HG03469 (cell line): ENCODE results near the gene ASXL3.

Source experiments
- ATAC-seq: cut with Tn5 transposase; IDR thresholded peaks from one replicate; pipeline ENCODE4 v1.9.1; 2021; ENCODE audit warnings: mild to moderate bottlenecking, moderate library complexity, moderate number of reproducible peaks; ENCODE audit not compliant: unreplicated experiment

ASXL3 gene

GRCh38 chr18:33656889-33657448 lies 79.0 kb downstream of the ASXL3 start:
- no peak for ATAC-seq

- no peak for ATAC-seq
Observed at GRCh38 chr18:33660696-33661310, 82.8 kb downstream of the ASXL3 start.

GRCh38 chr18:33664241-33664874 lies 86.3 kb downstream of the ASXL3 start:
- ATAC-seq = no peak

- no peak for ATAC-seq
Observed at GRCh38 chr18:33665187-33665586, 87.2 kb downstream of the ASXL3 start.

DNA sequence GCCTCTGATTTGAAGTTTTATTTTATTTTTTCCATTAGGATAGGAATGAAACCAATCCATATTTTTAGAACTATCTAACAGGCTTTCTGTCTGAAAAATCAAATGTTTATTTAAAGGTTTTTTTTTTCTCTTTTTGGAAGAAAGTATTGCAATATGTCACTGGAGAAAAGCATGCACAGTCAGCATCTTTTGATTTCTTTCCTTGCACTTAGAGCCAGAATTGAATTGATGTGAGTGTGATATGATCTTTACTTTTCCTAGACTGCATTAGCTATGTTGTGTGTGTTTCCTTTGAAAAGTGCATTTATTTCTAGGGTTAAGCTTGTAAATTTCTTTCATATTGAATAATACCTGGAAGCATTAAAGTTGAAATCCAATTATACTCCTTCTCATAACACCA lies 87.6 kb downstream of the ASXL3 start:
- ATAC-seq = no peak

DNA sequence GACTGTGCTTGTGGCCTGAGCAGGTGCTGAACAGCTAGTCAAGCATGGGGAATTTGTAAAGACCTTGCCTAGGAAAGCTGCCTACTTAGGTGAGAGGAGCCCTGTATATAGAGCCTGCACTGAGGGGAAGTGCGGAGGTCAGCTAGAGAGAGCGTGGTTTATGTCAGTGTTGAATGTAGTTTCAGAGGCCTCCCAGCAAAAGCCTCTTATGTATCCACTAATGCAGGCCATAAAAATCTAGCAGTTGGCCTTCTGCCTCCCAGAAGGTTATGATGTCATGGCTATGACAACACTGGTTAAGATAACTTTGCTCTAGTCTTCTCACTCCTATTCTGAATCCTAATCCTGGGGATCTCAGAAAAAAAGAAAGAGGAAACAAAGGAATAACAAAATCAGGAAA lies 88.9 kb downstream of the ASXL3 start:
- ATAC-seq = no peak

- no peak for ATAC-seq
Observed at GRCh38 chr18:33669589-33669988, 91.6 kb downstream of the ASXL3 start.

DNA sequence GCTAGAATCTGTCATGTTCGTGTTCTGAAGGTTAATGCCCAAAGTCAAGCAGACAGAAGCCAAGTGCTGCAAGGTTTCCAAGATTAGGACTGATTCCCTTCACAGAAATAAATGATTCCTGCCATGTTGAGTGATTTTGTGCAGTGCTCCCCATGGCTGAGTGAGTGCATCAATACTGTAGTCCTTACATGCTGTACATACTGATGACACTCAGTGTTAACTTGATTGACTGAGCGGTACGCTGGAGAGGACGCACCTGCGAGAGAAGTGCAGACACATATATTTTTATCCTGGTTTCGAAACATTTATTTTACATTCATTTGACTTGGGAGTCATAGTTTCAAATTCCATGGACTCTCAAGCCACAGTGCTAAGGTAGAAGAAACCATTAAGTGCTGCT lies 92.0 kb downstream of the ASXL3 start:
- ATAC-seq = no peak

DNA sequence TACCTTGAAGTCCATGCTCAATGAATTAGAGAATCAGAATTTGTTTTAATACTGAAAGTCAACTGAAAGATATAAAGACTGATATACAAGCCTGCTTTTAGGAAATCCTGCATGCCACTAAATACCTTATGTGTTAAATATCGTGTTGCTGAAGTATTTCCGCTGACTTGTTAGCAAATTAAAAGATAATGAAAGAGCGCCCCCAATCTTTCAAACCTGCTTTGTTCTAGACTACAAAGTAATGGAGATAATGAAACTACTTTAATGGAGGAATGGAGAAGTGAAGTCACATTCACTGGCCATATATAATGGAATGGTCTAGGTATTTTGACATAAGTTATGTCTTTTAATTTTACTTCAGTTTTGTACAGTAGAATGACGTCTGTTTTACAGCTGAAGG lies 95.7 kb downstream of the ASXL3 start:
- ATAC-seq = no peak

GRCh38 chr18:33676593-33676992 lies 98.6 kb downstream of the ASXL3 start:
- ATAC-seq = no peak

- no peak for ATAC-seq
Observed at GRCh38 chr18:33677891-33678290, 99.9 kb downstream of the ASXL3 start.

DNA sequence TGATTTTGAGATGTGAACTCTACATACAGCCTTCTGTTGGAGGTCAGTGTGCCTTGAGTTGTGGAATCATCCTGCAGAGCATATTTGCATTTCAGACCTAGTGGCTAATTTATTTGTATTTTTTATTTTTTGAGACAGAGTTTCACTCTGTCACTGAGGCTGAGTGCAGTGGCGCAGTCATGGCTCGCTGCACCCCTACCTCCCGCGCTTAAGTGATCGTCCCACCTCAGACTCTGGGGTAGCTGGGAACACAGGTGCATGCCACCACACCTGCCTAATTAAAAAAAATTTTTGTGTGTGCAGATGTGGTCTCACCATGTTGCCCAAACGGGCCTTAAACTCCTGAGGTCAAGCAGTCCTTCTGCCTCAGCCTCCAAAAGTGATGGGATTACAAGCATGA lies 104.4 kb downstream of the ASXL3 start:
- no peak for ATAC-seq

GRCh38 chr18:33694593-33694992 lies 116.6 kb downstream of the ASXL3 start:
- no peak for ATAC-seq

GRCh38 chr18:33696332-33697162 lies 118.5 kb downstream of the ASXL3 start:
- no peak for ATAC-seq

GRCh38 chr18:33697498-33697897 lies 119.5 kb downstream of the ASXL3 start:
- no peak for ATAC-seq

GRCh38 chr18:33699372-33699771 lies 121.4 kb downstream of the ASXL3 start:
- no peak for ATAC-seq

DNA sequence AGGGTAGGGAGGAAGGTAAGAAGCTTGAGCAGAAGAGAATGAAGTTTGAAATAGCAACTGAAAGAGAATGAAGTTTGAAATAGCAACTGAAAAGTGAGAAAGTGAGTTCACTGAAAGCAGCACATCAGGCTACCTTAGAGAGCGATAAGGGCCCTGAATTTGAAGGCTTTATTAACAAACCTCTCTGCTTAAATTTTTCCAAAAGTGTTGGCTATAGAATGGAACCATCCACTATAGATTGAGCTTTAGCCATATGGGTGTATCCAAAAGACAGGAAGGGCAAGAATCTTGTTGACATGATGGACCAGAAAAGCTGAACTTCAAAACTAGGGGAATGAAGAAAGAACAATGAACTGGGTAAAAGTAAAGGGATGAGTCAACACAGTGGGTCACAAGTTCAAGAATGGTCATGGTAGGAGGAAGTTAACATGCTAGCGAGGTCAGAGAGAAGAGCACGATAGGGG lies 122.5 kb downstream of the ASXL3 start:
- no peak for ATAC-seq

DNA sequence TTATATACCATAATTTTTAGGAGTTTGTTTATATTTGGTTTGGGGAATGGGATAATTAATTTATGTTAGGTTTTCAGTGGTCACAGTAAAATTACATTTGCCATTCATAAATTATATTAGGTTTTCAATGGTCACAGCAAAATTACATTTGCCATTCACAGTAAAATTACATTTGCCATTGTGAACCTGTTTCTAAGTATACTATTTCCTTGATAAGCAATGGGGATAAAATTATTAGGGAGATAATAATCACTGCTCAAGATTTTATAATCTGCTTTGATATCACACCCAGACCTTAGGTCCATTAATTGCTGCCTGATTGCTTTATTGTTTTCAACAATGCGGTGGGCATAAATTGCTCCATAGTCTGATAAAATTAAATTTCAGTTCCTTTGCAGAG lies 124.6 kb downstream of the ASXL3 start:
- ATAC-seq = no peak

DNA sequence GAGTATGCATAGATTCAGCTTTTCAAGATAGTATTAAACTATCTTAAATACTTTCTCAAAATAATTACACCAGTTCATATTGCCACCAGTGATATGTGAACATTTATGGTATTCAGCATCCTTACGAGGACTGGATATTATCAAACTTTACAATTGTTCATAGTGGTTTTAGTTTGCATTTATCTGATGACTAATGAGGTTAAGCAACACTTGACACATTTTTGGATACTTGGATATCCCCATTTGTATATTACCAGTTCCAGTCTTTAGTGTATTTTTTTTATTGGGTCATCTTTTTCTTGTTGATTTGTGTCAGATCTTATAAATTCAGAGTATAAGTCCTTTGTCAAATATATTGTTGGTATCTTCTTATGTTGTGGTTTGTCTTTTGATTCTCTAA lies 128.4 kb downstream of the ASXL3 start:
- ATAC-seq = no peak

- ATAC-seq = no peak
Observed at GRCh38 chr18:33708876-33709275, 130.9 kb downstream of the ASXL3 start.

- no peak for ATAC-seq
Observed at GRCh38 chr18:33710269-33710668, 132.2 kb downstream of the ASXL3 start.

- ATAC-seq = no peak
Observed at GRCh38 chr18:33711514-33711913, 133.5 kb downstream of the ASXL3 start.
